Right lung (tissue), 5 donors: Measurements from ENCODE around the gene NOTCH2. TPM values are rescaled to one million over a fixed set of nuclear protein-coding genes. Genes with fewer than 3 reads are reported as not detected.
"Not testable (repeated sequence)": the region's sequence is repeated elsewhere in the genome, so short reads cannot be mapped to it uniquely, and the experiment has no call there.

ENCODE experiments used
- DNase-seq, 2 donors: peaks; one replicate each; pipeline ENCODE4 v3.0.0-alpha.2; 2013
- polyA plus RNA-seq, 5 donors: library from polyadenylated mRNA; unstranded; fragments of 120-200 nt; gene quantifications; one replicate each; pipeline versions ENCODE4 v1.2.1 to v1.2.3, GENCODE V29; 2013; ENCODE audit warnings: inconsistent platforms in 1 of 5, low replicate concordance in 1 of 5; ENCODE audit not compliant: insufficient read length in 5 of 5, insufficient read depth in 1 of 5

Gene NOTCH2
- polyA plus RNA-seq, 5 donors = 46.7 to 82.0 (median 68.6) TPM

GRCh38 chr1:120090830-120091229 is 21.4 kb upstream of the NOTCH2 start:
- not testable (repeated sequence) for DNase-seq

- DNase-seq = not testable (repeated sequence)
These were observed 18.5 kb upstream of the NOTCH2 start for GRCh38 chr1:120087959-120088358.

GRCh38 chr1:120069920-120070214 is 405 bp upstream of the NOTCH2 start:
- not testable (repeated sequence) for DNase-seq

- DNase-seq = not testable (repeated sequence)
These were observed 787 bp downstream of the NOTCH2 start for GRCh38 chr1:120068683-120069066.

GRCh38 chr1:120048208-120048607 is 21.3 kb downstream of the NOTCH2 start:
- DNase-seq = not testable (repeated sequence)

GRCh38 chr1:120041771-120042170 is 27.7 kb downstream of the NOTCH2 start:
- DNase-seq = not testable (repeated sequence)

GRCh38 chr1:120032253-120032652 is 37.2 kb downstream of the NOTCH2 start:
- DNase-seq = not testable (repeated sequence)

- DNase-seq = peak in 1 of 2 donors; percentile 32
These were observed 45.7 kb downstream of the NOTCH2 start for GRCh38 chr1:120023791-120024190.

- DNase-seq = not testable (repeated sequence)
These were observed 54.5 kb downstream of the NOTCH2 start for GRCh38 chr1:120014978-120015377.

- DNase-seq = not testable (repeated sequence)
These were observed 61.1 kb downstream of the NOTCH2 start for GRCh38 chr1:120008320-120008719.

GRCh38 chr1:120007850-120008249 is 61.6 kb downstream of the NOTCH2 start:
- not testable (repeated sequence) for DNase-seq

GRCh38 chr1:120001035-120001434 is 68.4 kb downstream of the NOTCH2 start:
- DNase-seq = not testable (repeated sequence)

- DNase-seq = not testable (repeated sequence)
These were observed 72.6 kb downstream of the NOTCH2 start for GRCh38 chr1:119996731-119997312.

GRCh38 chr1:119995975-119996374 is 73.5 kb downstream of the NOTCH2 start:
- peak; percentile 15 to 51 for DNase-seq

GRCh38 chr1:119988306-119989062 is 81.0 kb downstream of the NOTCH2 start:
- no peak for DNase-seq

GRCh38 chr1:119987686-119988085 is 81.8 kb downstream of the NOTCH2 start:
- no peak for DNase-seq

GRCh38 chr1:119987112-119987511 is 82.3 kb downstream of the NOTCH2 start:
- no peak for DNase-seq

- no peak for DNase-seq
These were observed 83.4 kb downstream of the NOTCH2 start for GRCh38 chr1:119986007-119986497.

- no peak for DNase-seq
These were observed 84.7 kb downstream of the NOTCH2 start for GRCh38 chr1:119984771-119985170.

- DNase-seq = no peak
These were observed 87.3 kb downstream of the NOTCH2 start for GRCh38 chr1:119981986-119982815.

GRCh38 chr1:119981496-119981895 is 88.0 kb downstream of the NOTCH2 start:
- DNase-seq = no peak

- DNase-seq = no peak
These were observed 91.4 kb downstream of the NOTCH2 start for GRCh38 chr1:119978018-119978505.
